H9 (cell line): Measurements from ENCODE around the gene SALL3. TPM values are rescaled to one million over a fixed set of nuclear protein-coding genes. Genes with fewer than 3 reads are reported as not detected.

Experiments
- DNase-seq: peaks from one replicate; pipeline ENCODE4 v3.0.0-alpha.2; 2017
- H2AFZ ChIP-seq: one replicate; pipeline ENCODE4 v1.6.1; 2013; ENCODE audit warnings: mild to moderate bottlenecking, low read length, control low read depth, moderate library complexity
- H2AK5ac ChIP-seq: 2 replicates; pipeline ENCODE4 v1.6.1; 2013; ENCODE audit warnings: low read length, control low read depth, mixed read lengths; ENCODE audit not compliant: insufficient read length
- H2BK120ac ChIP-seq: one replicate; pipeline ENCODE4 v1.6.1; 2013; ENCODE audit warnings: low read depth, mild to moderate bottlenecking, low read length, control low read depth, inconsistent platforms; ENCODE audit not compliant: poor library complexity, severe bottlenecking
- H2BK12ac ChIP-seq: 2 replicates; pipeline ENCODE4 v1.6.1; 2013; ENCODE audit warnings: low read length, control low read depth, mixed read lengths, low read depth; ENCODE audit not compliant: insufficient read length
- H2BK15ac ChIP-seq: 2 replicates; pipeline ENCODE4 v1.6.1; 2013; ENCODE audit warnings: low read depth, low read length, control low read depth
- H2BK20ac ChIP-seq: one replicate; pipeline ENCODE4 v1.6.1; 2013; ENCODE audit warnings: low read depth, mild to moderate bottlenecking, low read length, control low read depth, inconsistent platforms; ENCODE audit not compliant: poor library complexity, severe bottlenecking
- H2BK5ac ChIP-seq: 2 replicates; pipeline ENCODE4 v1.6.1; 2013; ENCODE audit warnings: low read length, control low read depth, mixed read lengths; ENCODE audit not compliant: insufficient read length
- H3K14ac ChIP-seq: 2 replicates; pipeline ENCODE4 v1.6.1; 2013; ENCODE audit warnings: low read length, control low read depth; ENCODE audit not compliant: insufficient read depth
- H3K18ac ChIP-seq: 2 replicates; pipeline ENCODE4 v1.6.1; 2013; ENCODE audit warnings: low read depth, mild to moderate bottlenecking, mixed read lengths, low read length, control low read depth; ENCODE audit not compliant: insufficient read length
- H3K23ac ChIP-seq: 2 replicates; pipeline ENCODE4 v1.6.1; 2013; ENCODE audit warnings: low read length, control low read depth, mixed read lengths, low read depth; ENCODE audit not compliant: insufficient read length
- H3K23me2 ChIP-seq: 2 replicates; pipeline ENCODE4 v1.6.1; 2013; ENCODE audit warnings: low read depth, mild to moderate bottlenecking, mixed read lengths, low read length, control low read depth; ENCODE audit not compliant: insufficient read length, poor library complexity, severe bottlenecking
- H3K27ac ChIP-seq: 2 replicates; pipeline ENCODE4 v1.5.1; 2013; ENCODE audit warnings: low read length, control low read depth, mixed read lengths, low read depth; ENCODE audit not compliant: insufficient read length
- H3K27me3 ChIP-seq: 2 replicates; pipeline ENCODE4 v1.6.1; 2013; ENCODE audit warnings: low read length, control low read depth, inconsistent platforms; ENCODE audit not compliant: insufficient read depth
- H3K4ac ChIP-seq: 2 replicates; pipeline ENCODE4 v1.6.1; 2013; ENCODE audit warnings: low read depth, mild to moderate bottlenecking, control low read depth, inconsistent platforms, low read length, moderate library complexity
- H3K4me1 ChIP-seq: 2 replicates; pipeline ENCODE4 v1.6.1; 2013; ENCODE audit warnings: low read length, control low read depth, inconsistent platforms; ENCODE audit not compliant: insufficient read depth
- H3K4me2 ChIP-seq: 2 replicates; pipeline ENCODE4 v1.6.1; 2013; ENCODE audit warnings: low read length, control low read depth, mixed read lengths; ENCODE audit not compliant: insufficient read length, insufficient read depth
- H3K56ac ChIP-seq: 2 replicates; pipeline ENCODE4 v1.6.1; 2013; ENCODE audit warnings: low read depth, mild to moderate bottlenecking, mixed read lengths, low read length, control low read depth; ENCODE audit not compliant: insufficient read length
- H3K79me1 ChIP-seq: 2 replicates; pipeline ENCODE4 v1.6.1; 2013; ENCODE audit warnings: low read depth, mild to moderate bottlenecking, moderate library complexity, low read length, control low read depth, inconsistent platforms; ENCODE audit not compliant: insufficient read depth, poor library complexity, severe bottlenecking
- H3K79me2 ChIP-seq: 2 replicates; pipeline ENCODE4 v1.6.1; 2013; ENCODE audit warnings: low read length, control low read depth, inconsistent platforms; ENCODE audit not compliant: insufficient read depth
- H3K9ac ChIP-seq: 2 replicates; pipeline ENCODE4 v1.6.1; 2013; ENCODE audit warnings: low read length, control low read depth, mixed read lengths; ENCODE audit not compliant: insufficient read length; ENCODE audit errors: extremely low read depth
- H3K9me3 ChIP-seq: one replicate; pipeline ENCODE4 v1.6.1; 2013; ENCODE audit warnings: low read depth, low read length, inconsistent platforms; ENCODE audit not compliant: control insufficient read depth
- H3T11ph ChIP-seq: one replicate; pipeline ENCODE4 v1.6.1; 2013; ENCODE audit warnings: mild to moderate bottlenecking, low read length, control low read depth, inconsistent platforms
- H4K20me1 ChIP-seq: one replicate; pipeline ENCODE4 v1.6.1; 2013; ENCODE audit not compliant: control insufficient read depth, insufficient read length, insufficient read depth
- H4K5ac ChIP-seq: 2 replicates; pipeline ENCODE4 v1.6.1; 2013; ENCODE audit warnings: low read depth, mild to moderate bottlenecking, mixed read lengths, low read length, control low read depth; ENCODE audit not compliant: insufficient read length
- H4K8ac ChIP-seq: replicated peaks from 2 replicates; pipeline ENCODE4 v1.6.1; 2013; ENCODE audit warnings: low read length, control low read depth, mixed read lengths, low read depth; ENCODE audit not compliant: insufficient read length
- H4K91ac ChIP-seq: 2 replicates; pipeline ENCODE4 v1.6.1; 2013; ENCODE audit warnings: low read depth, mild to moderate bottlenecking, moderate library complexity, mixed read lengths, low read length, control low read depth; ENCODE audit not compliant: insufficient read length
- H3K27ac Mint-ChIP-seq, 3 experiments: 2 replicates in 2 of 3; 3 replicates in 1 of 3; pipeline ENCODE4 v1.8.0; 2020 to 2021; ENCODE audit warnings: mixed read lengths in 3 of 3, mild to moderate bottlenecking in 1 of 3, moderate library complexity in 1 of 3
- H3K27me3 Mint-ChIP-seq: 2 replicates; pipeline ENCODE4 v1.8.0; 2021; ENCODE audit warnings: low read depth, mild to moderate bottlenecking, moderate library complexity, mixed read lengths
- H3K36me3 Mint-ChIP-seq, 3 experiments: 2 replicates in 2 of 3; 3 replicates in 1 of 3; pipeline ENCODE4 v1.8.0; 2020 to 2021; ENCODE audit warnings: low read depth in 3 of 3, mixed read lengths in 3 of 3; ENCODE audit not compliant: insufficient read depth in 1 of 3
- H3K4me1 Mint-ChIP-seq, 2 experiments: 2 replicates each; pipeline ENCODE4 v1.8.0; 2020; ENCODE audit warnings: mixed read lengths in 2 of 2
- H3K4me3 Mint-ChIP-seq, 2 experiments: 2 replicates in 1 of 2; 3 replicates in 1 of 2; pipeline ENCODE4 v1.8.0; 2020 to 2021; ENCODE audit warnings: mild to moderate bottlenecking in 2 of 2, mixed read lengths in 2 of 2, moderate library complexity in 1 of 2
- H3K9me3 Mint-ChIP-seq, 2 experiments: 2 replicates in 1 of 2; 3 replicates in 1 of 2; pipeline ENCODE4 v1.8.0; 2020; ENCODE audit warnings: mild to moderate bottlenecking in 2 of 2, mixed read lengths in 2 of 2, moderate library complexity in 1 of 2
- WGBS: extraction: QIAGEN DNeasy Blood & Tissue Kit; methylation state at CpG from one replicate; pipeline ENCODE4 v1.1.7; 2013; ENCODE audit warnings: missing lambda C conversion rate, low lambda C conversion rate, mixed read lengths; ENCODE audit not compliant: insufficient read length; ENCODE audit errors: extremely low coverage; 5-methylcytosine and 5-hydroxymethylcytosine counted together
- total RNA-seq: library from RNA; stranded (reverse); gene quantifications from 2 replicates; pipeline ENCODE4 v1.2.1, GENCODE V29; 2021
- TF ChIP-seq, protein P1 (sequence below): fragments of 200-600 bp; sonication (generic); conservative IDR thresholded peaks from 3 replicates; pipeline ENCODE4 v1.8.0; 2021; ENCODE audit warnings: antibody characterized with exemption, mild to moderate bottlenecking

The SALL3 gene
- total RNA-seq, 1 experiment from 2014 or later = 52.4 TPM

DNA sequence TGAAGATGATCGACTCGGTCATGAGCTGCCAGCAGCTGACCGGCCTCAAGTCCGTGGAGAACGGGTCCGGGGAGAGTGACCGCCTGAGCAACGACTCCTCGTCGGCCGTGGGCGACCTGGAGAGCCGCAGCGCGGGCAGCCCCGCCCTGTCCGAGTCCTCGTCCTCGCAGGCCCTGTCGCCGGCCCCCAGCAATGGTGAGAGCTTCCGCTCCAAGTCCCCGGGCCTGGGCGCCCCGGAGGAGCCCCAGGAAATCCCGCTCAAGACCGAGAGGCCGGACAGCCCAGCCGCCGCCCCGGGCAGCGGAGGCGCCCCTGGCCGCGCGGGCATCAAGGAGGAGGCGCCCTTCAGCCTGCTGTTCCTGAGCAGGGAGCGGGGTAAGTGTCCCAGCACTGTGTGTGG, 14.9 kb downstream of the SALL3 start:
- Histone ChIP-seq H3K27me3 (no peaks in the 10 kb centered on the region), H4K8ac (no peak overlapping the region), H3K14ac (no peak overlapping the region), H3K56ac (no peak overlapping the region), H4K5ac (no peak overlapping the region), H3T11ph (no peak overlapping the region), H2BK120ac (no peak overlapping the region), H3K79me2 (peaks cover 3% of the 10 kb centered on the region; the same call in 1 of the 2 replicates), H2BK20ac (no peak overlapping the region), H4K91ac (no peak overlapping the region), H3K79me1 (no peaks in the 10 kb centered on the region), H3K23me2 (no peaks in the 10 kb centered on the region), H3K4me2 (no peak overlapping the region), H2BK15ac (no peak overlapping the region), H2BK5ac (no peak overlapping the region), H2AK5ac (no peak overlapping the region), H4K20me1 (no peaks in the 10 kb centered on the region), H3K9me3 (no peaks in the 10 kb centered on the region), H3K27ac (no peak overlapping the region), H3K4me1 (no peaks in the 10 kb centered on the region), H2AFZ (no peak overlapping the region), H3K18ac (no peak overlapping the region), H3K4ac (no peak overlapping the region), H2BK12ac (no peak overlapping the region), H3K23ac (no peak overlapping the region), H3K9ac (no peak overlapping the region)
- TF ChIP-seq, protein P1, sequence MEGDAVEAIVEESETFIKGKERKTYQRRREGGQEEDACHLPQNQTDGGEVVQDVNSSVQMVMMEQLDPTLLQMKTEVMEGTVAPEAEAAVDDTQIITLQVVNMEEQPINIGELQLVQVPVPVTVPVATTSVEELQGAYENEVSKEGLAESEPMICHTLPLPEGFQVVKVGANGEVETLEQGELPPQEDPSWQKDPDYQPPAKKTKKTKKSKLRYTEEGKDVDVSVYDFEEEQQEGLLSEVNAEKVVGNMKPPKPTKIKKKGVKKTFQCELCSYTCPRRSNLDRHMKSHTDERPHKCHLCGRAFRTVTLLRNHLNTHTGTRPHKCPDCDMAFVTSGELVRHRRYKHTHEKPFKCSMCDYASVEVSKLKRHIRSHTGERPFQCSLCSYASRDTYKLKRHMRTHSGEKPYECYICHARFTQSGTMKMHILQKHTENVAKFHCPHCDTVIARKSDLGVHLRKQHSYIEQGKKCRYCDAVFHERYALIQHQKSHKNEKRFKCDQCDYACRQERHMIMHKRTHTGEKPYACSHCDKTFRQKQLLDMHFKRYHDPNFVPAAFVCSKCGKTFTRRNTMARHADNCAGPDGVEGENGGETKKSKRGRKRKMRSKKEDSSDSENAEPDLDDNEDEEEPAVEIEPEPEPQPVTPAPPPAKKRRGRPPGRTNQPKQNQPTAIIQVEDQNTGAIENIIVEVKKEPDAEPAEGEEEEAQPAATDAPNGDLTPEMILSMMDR = no peak
- Mint-ChIP-seq H3K4me3 (no peak overlapping the region), H3K27ac (no peak overlapping the region), H3K27me3 (no peaks in the 10 kb centered on the region), H3K36me3 (peaks cover 48 to 64% (median 60%) of the 10 kb centered on the region in 3 experiments), H3K9me3 (no peaks in the 10 kb centered on the region), H3K4me1 (peaks cover 19 to 24% of the 10 kb centered on the region in 2 experiments)
- WGBS = no CpG with 5 or more reads among the region's 38 CpGs
- DNase-seq = no peak
